GM19455 (cell line): ENCODE measurements around the gene MGST1.
"Not testable (repeated sequence)": the region's sequence is repeated elsewhere in the genome, so short reads cannot be mapped to it uniquely, and the experiment has no call there.

Source experiments
- ATAC-seq: cut with Tn5 transposase; IDR thresholded peaks from one replicate; pipeline ENCODE4 v1.9.1; 2021; ENCODE audit not compliant: unreplicated experiment

The MGST1 gene

DNA sequence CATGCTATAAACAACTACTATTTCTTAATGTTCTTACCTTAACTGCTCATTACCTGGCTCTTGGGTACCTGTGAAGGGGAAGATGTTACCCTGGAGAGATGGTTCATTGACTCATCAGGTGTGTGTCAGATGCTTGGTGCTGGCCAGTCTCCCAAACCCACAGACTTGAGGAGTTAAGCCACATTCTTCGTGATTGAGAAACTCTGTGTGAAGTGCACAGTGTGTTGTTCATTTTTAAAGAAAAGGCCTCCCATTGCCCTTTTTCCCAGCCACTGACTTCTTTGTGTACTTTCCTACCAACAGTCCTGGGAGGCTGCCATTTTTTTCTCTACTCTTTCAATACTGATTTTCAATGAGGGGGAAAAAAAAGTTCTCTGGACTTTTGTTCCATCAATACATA lies 3.2 kb downstream of the MGST1 start:
- no peak for ATAC-seq

DNA sequence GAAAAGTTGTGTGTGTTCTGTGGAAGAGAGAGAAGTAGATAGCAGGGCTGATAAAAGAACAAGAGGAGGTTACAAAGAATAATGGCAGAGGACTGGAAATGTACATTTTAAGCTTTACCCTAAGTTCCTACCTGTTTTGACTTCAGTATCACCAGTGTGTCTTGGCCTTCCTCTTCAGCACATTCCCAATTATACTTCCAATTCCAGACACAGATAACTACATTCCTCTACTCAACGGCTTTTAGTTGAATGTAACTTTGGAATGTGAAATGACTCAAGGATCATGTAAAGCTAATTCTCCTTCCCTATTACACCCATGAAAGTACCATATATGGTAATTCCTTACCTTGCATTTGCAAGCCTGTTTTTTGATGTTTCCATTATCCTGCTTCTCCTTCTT lies 5.0 kb downstream of the MGST1 start:
- no peak for ATAC-seq

DNA sequence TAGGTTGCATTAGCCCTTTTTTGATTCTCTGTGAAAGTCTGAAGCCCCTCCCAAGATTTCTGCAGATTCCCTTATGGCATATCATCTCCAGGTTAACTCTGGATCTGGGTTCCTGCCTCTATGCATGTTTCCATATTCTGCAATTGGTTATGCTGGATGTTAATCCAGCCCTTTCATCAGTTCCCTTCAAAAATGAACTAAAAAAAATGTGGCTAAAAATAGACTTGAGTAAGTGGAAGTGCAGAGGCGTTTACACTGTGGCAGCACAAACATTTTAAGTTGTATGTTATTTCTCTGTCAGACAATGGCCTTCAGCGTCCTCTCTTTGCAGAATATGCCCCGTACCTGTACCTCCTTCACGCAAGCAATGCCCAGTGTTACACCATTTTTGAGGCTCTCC lies 11.4 kb downstream of the MGST1 start:
- ATAC-seq = no peak

DNA sequence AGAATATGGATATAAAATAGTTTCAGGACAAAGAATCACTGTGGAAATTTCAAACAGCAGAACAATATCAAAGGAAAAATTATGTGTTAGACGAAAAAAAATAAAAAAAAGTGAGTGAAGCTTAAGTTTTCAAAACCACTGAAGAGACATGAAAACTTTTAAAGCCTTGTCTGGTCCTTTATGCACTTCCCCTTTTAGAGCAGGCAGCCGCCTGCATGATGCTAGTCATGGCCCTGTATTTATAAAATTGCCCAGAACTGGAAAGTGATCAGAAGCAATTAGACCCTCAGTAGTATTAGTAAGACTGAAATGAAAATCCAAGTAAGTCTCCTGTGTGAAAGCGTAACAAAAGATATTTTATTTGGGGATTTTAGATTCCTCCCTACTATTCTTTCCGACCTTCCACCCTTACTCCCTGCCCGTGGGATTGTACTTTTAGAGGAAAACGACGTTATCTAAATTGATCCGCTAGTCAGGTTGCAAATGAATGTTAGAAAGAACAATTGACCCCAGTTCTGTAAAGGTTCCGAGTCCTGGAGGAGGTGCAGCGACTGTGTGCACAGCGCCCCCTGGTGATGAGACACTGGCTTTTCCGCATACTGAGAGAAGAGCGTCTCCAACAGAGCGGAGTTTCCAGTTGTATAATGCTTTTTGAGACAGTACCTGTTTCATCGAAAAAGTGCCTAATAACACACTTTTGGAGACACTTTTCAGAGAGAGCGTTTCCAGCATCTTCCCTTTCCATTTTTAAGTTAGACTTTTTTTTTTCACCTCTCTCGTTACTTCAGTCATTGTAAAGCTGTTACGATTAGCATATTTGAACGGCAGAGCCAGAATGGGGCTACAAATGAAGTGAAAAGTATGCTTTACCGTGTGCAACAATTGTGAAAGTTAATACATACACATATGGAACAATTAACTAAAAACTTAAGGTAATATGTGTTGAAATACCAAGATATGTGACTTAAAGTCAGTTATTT lies 12.4 kb downstream of the MGST1 start:
- no peak for ATAC-seq

DNA sequence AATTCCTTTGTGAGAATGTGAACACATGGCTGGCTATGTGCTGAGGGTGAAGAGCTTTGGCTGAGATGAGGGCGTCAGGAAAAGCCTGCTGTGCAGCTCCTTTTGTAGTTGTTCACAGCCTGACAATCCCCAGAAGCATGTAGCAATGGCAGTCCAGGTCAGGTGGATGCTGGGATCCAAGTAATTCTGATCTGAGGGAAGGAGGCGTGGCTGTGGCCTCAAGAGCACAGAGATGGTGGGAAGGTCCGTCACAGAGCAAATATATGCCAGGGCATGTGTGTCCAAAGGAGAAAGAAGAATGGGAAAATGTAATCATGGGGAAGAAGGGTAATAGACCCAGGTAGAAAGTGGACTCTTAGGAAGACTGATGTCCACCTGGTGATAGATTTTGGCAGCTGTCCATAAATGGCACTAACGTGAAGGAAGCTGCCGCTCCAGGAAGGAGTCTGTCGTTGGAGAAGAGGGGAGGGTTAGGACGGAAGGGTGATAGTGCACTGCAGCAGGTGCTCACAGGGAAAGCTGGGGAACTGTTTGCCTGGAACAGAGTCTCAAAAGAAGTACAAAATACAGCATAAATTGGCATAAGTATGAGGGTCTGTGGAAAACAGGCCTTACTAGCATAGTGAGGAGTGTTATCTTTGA lies 13.8 kb downstream of the MGST1 start:
- ATAC-seq = no peak

DNA sequence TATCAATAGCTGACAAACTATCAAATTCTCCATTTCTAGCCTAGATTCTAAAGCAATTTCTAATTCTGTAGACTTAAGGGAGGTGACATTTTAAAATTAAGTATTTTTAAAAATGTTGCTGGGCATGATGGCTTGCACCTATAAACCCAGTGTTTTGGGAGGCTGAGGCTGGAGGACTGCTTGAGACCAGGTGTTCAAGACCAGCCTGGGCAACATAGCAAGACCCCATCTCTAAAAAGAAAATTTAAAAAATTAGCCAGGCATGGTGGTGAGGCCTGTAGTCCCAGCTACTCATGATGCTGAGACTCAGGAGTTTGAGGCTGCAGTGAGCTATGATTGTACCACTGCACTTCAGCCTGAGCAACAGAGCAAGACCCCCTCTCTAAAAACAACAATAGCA lies 15.1 kb downstream of the MGST1 start:
- no peak for ATAC-seq

DNA sequence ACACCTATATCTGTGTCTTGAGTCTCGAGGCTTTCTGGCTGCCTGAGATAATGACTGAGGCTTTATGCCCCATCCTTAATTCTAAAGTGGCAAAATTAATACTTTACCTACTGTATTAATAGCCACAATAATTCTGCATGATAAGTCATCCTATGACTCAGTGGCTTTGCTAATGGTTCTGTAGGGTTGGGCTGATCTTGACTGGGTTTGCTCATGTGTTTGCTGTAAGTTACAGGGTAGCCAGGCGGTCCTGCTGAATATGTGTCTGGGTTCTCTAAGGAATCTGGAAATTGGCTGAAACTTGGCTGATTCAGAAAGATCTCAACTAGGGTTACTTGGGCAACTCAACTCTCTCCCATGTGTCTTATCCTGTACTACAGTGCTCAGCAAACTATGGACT lies 21.7 kb downstream of the MGST1 start:
- ATAC-seq = no peak

DNA sequence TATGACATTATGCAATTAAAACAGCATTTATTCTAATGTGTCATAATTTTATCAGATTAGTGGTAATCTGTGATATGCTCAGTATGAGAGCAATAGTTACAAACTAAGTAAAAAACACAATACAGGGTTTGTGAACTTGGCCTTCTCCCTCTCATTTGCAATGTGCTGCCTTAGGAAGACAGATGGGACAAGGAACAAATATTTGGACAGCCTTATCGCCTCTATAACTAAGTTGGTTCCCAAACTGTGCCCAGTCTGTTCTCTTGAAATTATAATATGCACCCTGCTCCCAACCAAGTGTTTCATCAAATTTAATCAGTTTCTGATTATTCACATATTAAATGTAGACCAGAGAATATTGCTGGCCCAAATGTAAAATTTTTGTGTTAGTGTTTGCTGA lies 22.7 kb downstream of the MGST1 start:
- no peak for ATAC-seq

DNA sequence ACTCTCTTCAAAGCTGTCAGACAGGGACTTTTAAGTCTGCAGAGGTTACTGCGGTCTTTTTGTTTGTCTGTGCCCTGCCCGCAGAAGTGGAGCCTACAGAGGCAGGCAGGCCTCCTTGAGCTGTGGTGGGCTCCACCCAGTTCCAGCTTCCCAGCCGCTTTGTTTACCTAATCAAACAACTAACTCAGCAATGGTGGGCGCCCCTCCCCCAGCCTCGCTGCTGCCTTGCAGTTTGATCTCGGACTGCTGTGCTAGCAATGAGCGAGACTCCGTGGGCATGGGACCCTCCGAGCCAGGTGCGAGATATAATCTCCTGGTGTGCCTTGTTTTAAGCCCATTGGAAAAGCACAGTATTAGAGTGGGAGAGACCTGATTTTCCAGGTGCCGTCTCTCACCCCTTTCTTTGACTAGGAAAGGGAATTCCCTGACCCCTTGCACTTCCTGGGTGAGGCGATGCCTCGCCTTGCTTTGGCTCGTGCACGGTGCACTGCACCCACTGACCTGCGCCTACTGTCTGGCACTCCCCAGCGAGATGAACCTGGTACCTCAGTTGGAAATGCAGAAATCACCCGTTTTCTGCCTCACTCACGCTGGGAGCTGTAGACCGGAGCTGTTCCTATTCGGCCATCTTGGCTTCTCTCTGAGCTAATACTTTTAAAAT lies 35.3 kb downstream of the MGST1 start:
- ATAC-seq = not testable (repeated sequence)

DNA sequence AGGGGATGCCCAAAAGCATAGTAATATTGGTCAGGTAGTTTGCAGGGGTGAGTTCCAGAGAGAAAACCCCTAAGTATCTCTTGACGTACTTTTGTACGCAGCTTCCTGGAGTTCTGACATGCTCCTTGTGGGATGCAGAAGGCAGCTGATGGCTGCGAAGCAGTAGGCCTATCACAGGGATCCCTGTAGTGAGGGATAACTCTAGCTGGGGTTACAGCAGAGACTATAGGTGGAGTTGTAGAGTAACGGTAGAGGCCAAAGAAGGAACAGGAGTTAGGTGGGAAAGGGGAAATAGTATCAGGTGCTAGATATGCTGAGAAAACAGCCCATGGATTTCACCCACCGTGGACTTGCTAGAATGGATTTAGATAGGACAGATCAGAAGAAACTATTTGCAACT lies 37.3 kb downstream of the MGST1 start:
- ATAC-seq = no peak

DNA sequence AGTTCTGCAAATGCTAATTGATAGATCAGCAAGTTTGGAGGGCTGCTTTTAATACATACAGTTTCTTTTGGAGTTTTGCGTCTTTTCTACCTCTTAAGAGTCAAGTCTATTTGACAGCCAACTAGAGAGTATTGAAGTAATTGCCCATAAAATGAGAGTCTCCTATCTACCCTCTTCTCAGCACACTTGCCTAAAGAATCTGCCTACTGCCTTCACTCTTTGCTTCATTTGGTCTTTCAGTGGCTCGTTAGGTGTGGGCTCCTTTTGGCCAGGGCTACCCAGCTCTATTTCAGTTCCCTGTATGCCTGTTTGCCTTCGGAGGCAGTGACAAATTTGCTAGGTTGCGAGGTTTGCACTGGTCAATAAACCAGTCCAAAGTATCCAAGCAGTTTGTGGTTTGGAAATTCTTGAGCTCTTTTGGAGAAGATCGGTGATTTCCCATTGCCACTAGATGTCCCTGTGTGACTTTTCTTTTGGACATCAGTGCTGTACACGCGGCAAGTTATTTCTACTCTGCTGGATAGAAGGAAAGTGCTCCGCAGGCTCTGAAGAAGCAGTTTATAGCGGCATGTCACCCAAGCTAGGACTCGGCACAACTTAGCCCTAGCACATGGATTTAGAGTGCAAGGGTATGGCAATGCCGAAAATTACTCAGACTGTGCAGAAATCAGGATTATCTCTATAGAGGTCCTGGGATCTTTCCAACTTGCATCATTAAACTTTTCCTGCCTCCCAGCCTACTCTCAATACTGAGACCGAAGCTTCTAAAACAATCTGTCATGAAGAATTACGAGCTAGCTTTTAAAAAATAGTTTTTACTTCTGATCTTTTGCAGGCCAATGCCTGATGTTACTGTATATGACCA lies 38.6 kb downstream of the MGST1 start:
- ATAC-seq = no peak

DNA sequence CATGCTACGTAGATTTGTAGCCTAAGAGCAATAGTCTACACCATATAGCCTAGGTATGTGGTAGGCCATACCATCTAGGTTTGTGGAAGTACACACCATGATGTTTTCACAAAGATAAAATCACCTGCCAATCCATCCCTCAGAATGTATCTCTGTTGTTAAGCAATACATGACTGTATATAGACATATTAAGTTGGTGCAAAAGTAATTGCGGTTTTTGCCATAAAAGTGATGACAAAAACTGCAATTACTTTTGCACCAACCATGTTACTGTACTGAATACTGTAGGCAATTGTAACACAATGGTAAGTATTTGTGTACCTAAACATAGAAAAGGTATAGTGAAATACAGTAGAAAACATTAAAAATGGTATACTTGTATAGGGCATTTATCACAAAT lies 40.5 kb downstream of the MGST1 start:
- no peak for ATAC-seq

DNA sequence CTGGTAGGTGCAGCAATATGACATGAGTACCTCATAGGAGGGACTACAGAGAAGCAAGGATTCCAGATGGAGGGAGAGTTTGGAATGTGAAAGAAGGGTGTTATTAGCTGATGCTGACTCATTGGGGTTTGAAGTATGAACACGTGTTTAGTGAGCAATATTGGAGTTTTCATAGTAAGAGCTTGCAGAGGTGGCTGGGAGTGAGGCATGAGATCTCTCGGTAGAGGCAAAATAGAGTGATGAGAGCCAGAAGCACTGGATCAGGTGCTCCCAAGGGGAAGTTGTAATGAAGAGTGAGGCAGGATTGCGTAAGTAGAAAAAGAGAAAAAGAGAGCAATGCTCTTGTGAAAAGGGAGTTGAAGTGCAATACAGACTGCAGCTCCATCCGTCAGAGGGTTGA lies 42.1 kb downstream of the MGST1 start:
- ATAC-seq = no peak

DNA sequence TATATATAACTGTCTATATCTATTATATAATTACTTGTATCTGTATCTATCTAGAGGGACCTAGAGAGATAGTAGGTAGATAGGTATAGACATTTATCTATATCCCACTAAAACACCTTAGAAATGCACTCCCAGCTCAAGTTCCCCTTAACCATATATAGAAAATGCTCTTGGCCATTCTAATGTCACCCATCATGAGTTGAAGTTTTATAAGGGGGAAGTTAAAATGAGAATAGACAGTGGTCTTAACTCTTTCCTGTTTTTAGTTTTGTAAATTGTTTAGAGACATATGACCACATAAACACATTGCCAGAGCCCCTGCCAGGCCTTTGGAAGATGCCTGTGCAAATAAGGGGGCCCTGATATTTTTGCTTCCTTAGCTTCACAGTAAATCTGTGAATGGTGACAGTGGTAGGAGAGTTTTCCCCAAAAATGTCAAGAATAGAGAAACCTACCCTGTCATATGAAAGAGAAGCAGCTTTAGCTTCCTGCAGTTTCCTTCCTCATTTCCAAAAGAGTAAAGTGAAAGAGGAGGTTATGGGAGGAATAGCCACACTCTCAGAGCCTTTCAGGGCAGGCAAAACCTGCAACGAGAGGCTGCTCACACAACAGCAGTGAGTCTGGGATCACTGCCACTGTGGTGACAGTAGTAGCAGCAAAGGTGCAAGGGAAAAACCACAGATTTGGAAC lies 45.5 kb downstream of the MGST1 start:
- no peak for ATAC-seq

DNA sequence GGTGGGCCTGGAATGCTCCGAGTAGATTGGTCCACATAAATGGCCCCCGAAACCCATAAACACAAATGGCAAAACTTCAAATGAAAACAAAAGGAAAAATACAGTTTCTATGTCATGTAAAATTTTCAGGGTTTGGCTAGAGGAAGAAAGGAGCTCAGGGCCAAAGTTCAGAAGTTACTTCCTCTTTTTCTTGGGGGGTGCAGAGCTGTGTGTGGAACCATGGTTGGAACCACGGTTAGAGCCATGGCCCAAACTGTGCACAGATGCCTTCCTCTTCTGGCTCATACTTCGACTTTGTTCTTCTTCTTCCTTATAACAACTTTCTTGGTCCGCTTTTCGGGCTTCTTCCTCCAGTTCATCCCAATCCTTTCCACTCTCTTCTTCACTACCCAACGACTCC lies 51.7 kb downstream of the MGST1 start:
- no peak for ATAC-seq

DNA sequence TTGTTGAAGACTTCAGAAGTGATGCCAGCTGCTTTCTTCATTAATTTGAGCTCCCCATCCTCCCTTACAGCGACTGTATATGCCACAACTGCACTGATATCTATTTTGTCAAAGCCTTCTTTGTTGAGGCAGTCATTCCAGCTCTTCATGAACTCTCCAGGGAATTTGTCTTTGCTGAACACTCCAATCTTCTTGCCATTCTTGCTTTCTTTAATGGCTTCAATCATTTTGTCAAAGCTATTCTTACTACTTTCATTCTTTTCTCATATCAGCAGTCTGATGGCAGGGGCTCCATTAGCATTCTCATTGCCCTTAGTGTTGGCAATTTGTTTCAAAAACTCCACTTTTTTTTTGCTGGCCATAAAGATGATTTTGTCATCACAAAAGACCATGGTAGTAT lies 54.4 kb downstream of the MGST1 start:
- ATAC-seq = not testable (repeated sequence)

DNA sequence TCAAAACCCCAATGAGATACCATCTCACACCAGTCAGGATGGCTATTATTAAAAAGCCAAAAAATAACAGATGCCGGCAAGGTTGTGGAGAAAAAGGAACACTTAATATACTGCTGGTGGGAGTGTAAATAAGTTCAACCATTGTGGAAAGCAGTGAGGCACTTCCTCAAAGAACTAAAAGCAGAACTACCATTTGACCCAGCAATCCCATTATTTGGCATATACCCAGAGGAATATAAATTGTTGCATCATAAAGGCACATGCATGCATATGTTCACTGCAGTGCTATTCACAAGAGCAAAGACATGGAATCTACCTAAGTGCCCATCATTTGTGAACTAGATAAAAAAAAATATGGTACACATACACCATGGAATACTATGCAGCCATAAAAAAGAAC lies 59.9 kb downstream of the MGST1 start:
- no peak for ATAC-seq
